GM18511 (cell line): ENCODE results near the gene SH3BGRL2.

ENCODE experiments used
- ATAC-seq: cut with Tn5 transposase; IDR thresholded peaks from one replicate; pipeline ENCODE4 v1.9.1; 2021; ENCODE audit warnings: mild to moderate bottlenecking, moderate library complexity; ENCODE audit not compliant: unreplicated experiment

The SH3BGRL2 gene

DNA sequence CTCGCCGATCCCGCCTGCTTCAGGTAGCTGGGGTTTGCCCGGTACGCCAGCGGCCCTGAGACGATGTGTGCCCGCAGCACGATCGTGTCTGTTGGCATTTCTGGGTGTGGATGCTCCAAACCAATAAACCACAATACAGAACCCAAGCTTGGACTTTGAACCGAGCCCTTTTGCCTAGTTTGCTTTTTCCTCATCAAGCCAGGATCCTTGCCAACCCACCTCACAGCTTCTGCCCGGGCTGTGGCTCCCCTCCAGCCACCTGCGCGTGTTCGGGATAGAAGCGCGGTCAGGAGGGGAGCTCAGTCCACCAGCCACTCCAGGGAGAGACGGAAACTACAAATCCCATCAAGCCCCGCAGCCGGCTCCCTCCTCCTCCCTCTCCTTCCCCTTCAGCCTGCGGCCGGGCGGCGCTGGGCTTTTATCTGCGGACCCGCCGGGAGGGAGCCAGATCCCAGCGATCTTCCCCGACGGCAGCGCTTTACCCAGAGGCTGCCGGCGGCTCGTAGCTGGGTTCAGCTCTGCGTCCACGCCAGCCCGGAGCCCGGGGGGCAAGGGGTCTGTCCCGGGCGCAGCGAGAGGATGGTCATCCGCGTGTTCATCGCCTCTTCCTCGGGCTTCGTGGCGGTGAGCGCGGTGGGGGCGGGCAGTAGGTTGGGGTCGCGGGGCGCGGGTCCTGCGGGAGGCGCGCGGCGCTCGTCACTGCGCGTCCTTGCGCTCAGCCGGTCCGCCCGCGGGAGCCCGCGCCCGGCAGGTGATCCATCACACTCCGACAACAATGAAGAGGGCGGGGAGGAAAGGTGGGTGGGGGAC lies at the start of gene SH3BGRL2:
SH3BGRL2 (plus strand) TSS at position 447 of the 810 bp plus-strand sequence; CDS start at position 580, 133 bp downstream.
- peak; percentile 80 for ATAC-seq

GRCh38 chr6:79584332-79584731 lies 46.8 kb upstream of the SH3BGRL2 start:
- no peak for ATAC-seq

DNA sequence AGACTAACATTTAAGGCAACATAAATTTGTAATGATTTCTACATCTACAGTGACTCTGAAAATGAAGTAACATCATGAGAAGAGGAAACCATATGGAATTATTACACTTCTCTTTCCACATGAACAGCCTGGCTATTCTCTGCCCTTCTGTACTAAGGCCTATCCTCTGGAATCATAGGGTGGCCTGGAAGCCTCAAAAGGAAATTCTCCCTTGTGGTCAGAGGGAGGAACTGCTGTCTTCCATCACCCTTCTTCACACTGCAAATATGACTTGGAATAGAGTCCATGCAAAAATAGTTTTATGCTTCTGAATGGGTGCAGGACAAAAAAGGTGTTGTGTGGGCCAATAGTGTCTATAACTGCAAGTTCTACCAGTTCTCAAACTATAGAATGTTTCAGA lies 44.6 kb upstream of the SH3BGRL2 start:
- peak; percentile 61 for ATAC-seq

DNA sequence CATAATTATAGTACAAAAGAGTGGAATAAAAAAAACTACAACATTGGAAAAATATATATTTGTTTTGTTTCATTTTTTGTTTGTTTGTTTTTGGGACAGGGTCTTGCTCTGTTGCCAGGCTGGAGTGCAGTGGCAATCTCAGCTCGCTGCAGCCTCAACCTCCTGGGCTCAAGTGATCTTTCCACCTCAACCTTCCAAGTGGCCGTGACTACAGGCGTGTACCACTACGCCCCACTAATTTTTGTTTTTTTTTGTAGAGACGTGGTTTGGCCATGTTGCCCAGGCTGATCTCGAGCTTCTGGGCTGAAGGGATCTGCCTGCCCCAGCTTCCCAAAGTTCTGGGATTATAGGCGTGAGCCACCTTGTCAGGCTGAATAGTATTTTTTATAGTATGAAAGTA lies 41.4 kb upstream of the SH3BGRL2 start:
- ATAC-seq: no peak

- ATAC-seq: no peak
Observed at GRCh38 chr6:79597155-79597554, 34.0 kb upstream of the SH3BGRL2 start.

DNA sequence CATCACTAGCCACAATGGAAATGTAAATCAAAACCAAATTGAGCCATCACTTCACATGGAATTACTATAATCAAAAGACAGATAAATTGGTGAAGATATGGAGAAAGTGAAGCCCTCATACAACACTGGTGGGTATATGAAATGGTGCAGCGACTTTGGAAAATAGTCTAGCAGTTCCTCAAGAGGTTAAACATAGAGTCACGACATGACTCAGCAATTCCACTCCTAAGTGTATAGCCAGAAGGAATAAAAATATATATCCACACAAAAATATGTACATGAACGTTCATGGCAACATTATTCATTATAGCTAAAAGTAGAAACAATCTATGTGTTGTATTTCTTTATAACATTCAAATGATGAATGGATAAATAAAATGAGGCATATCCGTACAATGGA lies 33.1 kb upstream of the SH3BGRL2 start:
- no peak for ATAC-seq

DNA sequence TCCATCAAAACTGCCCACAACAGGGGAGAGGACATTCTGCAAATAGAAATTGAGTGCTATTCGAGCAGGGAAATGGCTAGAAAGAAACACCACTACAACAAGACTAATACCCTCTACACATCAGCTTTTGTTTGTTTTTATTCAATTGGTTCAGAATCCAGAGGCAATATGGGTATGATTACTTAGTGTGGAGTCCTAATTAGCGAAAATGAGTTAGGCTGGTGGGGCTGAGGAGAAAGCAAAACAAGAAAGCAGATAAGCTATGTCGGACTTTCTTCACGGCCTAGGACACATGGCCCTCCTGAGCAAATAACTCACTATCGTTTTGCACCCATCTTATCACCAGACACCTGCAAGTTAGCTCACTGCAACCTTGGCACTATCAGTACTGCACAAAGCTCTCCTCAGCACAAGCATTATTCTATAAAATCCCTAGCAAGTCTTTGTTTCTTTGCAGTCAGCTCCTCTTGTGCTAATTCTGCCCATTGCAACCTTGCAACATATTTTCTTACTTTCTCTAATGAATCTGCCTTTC lies 31.3 kb upstream of the SH3BGRL2 start:
- ATAC-seq: no peak

DNA sequence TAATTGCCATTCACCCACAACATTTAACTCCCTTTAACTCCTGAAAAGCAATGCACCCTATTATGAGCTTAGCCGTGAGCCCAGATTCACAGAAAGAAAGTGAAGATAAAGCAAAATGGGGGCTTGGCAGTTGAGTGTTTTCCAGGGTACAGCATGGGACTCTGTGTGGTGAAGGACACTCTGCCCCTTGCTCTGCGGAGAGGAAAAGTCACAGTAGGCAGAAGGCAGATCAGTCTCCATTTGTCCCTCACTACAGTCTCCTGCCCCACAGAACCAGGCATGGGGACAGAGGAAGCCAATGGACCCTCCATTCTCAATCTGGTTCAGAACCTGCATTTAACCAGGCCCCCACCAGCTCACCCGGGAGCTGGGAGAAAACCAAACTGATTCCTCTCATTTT lies 30.8 kb upstream of the SH3BGRL2 start:
- no peak for ATAC-seq

DNA sequence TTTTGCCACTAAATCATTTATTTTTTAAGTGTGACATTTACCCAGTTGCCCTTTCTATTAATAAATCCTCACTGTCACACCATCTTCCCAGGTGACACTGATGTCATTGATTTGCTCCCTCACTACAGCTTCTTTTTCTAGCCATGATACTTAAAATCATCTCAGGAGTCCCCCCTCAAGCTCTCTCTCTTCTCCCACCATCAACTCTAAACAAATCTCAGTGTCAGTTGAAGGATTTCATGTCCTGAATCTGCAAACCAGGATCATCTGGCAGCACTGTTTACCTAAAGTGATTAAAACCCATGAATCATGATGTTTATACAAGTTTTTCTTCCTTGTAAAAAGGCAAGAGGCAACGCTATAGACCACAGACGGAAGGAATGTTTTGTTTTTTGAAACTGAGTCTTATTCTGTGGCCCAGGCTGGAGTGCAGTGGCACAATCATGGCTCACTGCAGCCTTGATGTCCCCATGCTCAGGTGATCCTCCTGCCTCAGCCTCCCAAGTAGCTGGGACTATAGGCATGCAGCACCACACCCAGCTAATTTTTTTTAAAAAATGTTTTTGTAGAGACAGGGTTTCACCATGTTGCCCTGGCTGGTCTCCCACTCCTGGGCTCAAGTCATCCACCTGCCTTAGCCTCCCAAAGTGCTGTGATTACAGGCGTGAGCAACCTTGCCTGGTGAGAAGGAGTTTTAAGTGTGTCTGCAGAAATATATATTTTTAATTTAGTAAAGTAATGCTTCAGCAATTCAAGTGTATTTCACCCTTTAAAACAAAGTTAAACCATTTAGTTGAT lies 30.1 kb upstream of the SH3BGRL2 start:
- ATAC-seq: no peak

DNA sequence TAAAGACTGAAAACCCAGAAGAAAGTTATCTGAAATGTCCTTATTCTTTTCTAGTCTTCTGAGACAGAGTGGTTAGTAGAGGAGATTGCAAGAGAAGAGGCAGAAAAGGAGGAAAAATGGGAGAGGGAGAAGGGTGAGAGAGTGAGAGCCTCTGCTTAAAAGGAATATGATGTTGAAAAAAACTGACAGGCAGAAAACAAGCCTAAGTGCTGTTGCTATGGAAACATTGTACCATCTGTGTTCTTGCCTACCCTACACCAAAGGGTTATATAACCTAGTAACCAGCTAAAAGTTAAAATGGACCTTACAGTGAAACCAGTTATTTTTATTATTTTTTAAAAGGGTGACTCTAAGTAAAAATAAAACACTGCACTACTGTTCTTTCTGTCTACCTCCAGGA lies 28.3 kb upstream of the SH3BGRL2 start:
- ATAC-seq: no peak

GRCh38 chr6:79604583-79605037 lies 26.5 kb upstream of the SH3BGRL2 start:
- ATAC-seq: no peak

GRCh38 chr6:79605061-79605460 lies 26.1 kb upstream of the SH3BGRL2 start:
- no peak for ATAC-seq

DNA sequence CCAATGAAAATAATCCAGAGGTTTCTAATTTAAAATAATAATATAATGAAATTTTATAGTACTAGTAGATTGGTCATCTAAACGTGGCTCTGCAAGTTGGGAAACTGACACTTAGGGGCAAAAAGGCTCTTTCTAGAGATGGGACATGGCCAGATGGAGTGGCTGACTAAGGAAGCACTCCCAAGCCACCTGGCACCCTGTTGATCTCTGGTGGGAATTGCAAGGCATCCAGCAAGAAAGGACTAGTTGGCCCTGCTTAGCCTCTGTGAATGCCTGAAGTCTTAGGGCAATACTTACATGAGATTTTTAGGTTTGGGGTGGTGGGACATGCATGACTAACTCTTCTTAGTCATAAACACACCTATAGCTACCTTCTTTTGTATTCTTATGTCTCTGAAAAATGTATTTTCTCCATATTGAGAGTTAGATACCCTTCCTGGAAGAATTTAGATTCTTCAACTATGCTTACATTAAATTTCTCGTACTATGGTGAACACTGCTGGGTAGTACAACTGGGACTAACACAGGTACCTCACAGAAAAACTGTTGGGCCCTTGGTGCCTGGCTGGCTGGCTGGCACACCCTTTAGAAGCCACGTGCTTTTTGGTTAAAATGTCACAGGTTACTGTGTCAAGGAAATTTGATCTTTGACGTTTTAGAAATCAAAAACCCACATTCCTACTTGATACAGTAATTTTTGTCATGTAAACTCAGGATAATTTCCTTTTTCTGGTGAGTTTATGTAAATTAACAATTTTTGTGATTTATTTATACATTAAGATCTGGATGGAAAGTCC lies 25.0 kb upstream of the SH3BGRL2 start:
- no peak for ATAC-seq

DNA sequence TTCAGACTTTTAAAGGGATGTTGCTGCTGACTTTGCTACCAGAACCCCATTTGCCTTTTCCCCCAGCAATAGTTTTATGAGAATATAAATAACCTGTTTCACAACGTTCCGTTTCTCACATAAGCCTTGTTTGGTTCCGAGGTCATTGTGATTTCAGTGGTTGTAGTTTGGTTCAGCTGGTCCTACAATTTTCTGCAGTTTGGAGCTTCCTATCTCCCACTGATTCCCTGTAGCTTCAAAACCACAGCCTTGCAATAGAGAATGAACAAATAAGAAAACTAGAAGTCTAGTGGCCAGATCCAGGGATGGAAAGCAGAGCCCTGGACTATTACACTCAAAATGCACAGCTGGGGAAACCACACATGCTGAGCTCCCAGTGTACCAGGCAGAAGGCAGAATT lies 24.1 kb upstream of the SH3BGRL2 start:
- ATAC-seq: no peak

DNA sequence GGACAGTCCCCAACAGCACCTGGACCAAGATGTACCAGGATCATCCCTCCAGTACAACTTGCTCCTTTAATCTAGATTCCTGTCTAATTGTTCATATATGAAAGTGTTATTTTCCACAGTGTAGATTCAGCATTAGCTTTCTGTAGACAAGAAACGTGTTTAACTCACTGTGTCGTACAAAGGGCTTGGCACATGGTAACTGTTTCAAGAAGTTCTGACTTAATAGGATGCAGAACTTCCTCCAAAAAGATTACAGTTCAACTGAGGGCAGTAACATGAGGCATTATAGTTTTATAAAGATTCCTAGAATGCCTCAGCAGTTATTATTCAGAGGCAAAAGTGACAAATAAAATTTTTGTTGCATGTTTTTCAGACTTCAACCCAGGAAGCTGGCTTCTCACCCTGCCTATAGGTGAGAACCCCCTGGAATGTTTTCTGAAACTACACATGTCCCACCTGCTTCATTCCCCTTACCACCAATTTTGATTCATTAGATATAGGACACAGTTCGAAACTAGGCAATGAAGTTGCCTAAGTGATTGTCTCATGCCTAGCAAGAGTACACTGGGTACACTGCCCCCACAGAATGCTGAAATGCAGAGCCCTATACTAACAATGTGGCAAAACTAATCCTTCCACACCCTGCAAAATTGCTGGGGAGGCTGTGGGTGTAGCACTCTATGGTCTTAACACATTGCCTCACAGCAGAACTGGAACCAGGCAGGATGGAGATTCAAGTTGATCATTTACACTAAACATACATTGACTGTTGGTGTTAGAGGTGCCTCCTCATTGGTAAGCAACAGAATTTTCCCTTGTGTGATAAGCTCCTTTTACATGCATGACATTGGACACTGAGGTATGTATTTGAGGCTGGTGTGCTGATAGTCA lies 22.6 kb upstream of the SH3BGRL2 start:
- ATAC-seq: no peak

DNA sequence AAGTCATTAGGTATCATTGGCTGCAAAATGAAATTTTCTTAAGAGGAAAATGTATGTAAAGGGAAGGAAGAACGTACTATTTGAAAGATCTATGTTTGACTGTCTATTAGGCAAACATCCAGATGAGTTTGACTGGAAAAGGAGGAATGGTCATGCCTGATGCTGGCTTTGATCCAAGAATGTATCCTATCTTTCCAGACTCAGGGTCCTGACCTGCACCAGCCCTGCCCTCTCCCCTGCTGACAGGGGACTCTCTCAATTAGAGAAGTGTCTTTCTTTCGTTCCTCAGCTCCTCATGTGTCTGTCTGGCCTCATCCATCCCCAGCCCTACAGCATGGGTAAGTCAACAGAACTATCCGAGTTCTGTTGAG lies 21.9 kb upstream of the SH3BGRL2 start:
- ATAC-seq: no peak

- ATAC-seq: no peak
Observed at GRCh38 chr6:79610306-79611009, 20.7 kb upstream of the SH3BGRL2 start.

DNA sequence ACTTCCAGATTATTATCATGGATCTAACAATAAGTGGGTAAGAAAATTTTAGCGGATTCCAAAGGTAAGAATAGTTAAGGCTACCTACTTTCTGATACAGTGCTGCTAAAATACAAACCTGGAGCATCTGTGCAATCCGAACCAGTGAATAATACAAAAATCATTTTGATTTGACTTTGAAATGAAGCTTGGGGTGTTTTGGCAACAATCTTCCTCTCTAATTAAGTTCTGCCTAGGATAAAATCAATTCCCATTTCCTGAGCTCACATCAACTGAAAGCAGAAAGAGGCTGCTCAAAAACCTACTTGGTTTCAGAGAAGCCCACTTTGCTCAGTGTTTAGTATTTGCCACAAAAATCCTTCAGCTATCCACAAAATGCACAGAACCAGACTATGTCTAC lies 18.7 kb upstream of the SH3BGRL2 start:
- ATAC-seq: no peak

DNA sequence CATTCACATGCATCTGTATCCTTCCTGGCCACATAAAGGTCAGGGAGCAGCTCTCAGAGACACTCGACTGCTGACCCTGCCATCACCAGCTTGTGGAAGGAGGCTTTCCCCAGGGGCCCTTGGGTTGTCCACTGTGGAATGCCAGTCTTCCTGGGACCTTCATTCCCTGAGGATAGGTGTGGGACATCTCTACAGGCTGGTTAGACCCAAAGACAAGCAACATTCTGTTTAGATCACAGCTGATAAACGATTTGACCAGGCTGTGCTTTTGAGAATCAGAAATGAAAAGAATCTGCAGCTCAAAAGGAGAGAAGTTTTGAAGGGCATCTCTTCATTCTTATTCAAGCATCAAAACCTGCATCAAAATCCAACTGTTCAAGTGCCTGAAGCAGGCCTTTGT lies 18.2 kb upstream of the SH3BGRL2 start:
- ATAC-seq: no peak
